ENCODE measurements around the gene NAMPT. TPM values are rescaled to one million over a fixed set of nuclear protein-coding genes. Genes with fewer than 3 reads are reported as not detected.

NAMPT gene
- total RNA-seq, 1 experiment from 2014 or later, result 364 TPM

DNA sequence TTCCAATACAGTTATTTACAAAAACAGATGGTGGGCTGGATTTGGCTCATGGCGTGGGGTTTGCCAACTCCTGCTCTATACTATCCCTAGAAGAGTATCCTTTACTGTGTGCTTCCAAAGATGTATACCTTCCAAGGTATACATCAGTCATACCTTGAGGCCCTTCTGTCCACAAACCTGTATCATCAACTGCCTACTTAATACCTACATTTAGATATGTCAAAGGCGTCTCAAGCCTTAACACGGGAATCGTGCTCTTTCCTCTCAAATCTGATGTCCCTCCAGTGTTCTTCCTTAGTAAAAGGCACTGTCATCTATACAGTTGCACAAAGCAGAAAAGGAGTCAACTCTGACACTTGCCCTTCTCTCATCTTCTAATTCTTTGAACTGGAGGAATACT is 36.9 kb downstream of the NAMPT start:
- Mint-ChIP-seq H3K4me3 (ENCODE audit: low read depth, unreplicated experiment) (peak overlapping the region; percentile 13), H3K36me3 (ENCODE audit: insufficient read depth, unreplicated experiment) (peaks cover 59% of the 10 kb centered on the region), H3K27me3 (ENCODE audit: unreplicated experiment) (no peaks in the 10 kb centered on the region), H3K27ac (ENCODE audit: unreplicated experiment) (peak overlapping the region; percentile 94), H3K4me1 (ENCODE audit: low read depth, unreplicated experiment) (peaks cover 5% of the 10 kb centered on the region), H3K9me3 (ENCODE audit: low read depth, unreplicated experiment) (peaks cover 12% of the 10 kb centered on the region)
- CTCF ChIA-PET, result no interaction called here
- TF ChIP-seq, protein P1, sequence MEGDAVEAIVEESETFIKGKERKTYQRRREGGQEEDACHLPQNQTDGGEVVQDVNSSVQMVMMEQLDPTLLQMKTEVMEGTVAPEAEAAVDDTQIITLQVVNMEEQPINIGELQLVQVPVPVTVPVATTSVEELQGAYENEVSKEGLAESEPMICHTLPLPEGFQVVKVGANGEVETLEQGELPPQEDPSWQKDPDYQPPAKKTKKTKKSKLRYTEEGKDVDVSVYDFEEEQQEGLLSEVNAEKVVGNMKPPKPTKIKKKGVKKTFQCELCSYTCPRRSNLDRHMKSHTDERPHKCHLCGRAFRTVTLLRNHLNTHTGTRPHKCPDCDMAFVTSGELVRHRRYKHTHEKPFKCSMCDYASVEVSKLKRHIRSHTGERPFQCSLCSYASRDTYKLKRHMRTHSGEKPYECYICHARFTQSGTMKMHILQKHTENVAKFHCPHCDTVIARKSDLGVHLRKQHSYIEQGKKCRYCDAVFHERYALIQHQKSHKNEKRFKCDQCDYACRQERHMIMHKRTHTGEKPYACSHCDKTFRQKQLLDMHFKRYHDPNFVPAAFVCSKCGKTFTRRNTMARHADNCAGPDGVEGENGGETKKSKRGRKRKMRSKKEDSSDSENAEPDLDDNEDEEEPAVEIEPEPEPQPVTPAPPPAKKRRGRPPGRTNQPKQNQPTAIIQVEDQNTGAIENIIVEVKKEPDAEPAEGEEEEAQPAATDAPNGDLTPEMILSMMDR (IDR thresholded peaks at IDR 0.05; ENCODE audit: unreplicated experiment), result no peak
- intact Hi-C loops (cut with micrococcal nuclease; ENCODE audit: unreplicated experiment), result no loop called here
- BruUV-seq (replicated peaks), result no TSS peak
- DNase-seq, result no peak

- intact Hi-C loops (cut with micrococcal nuclease; ENCODE audit: unreplicated experiment), result no loop called here
- Mint-ChIP-seq H3K36me3 (ENCODE audit: insufficient read depth, unreplicated experiment) (peaks cover 56% of the 10 kb centered on the region), H3K27ac (ENCODE audit: unreplicated experiment) (peak overlapping the region; percentile 94), H3K27me3 (ENCODE audit: unreplicated experiment) (no peaks in the 10 kb centered on the region), H3K9me3 (ENCODE audit: low read depth, unreplicated experiment) (peaks cover 12% of the 10 kb centered on the region), H3K4me1 (ENCODE audit: low read depth, unreplicated experiment) (peaks cover 7% of the 10 kb centered on the region), H3K4me3 (ENCODE audit: low read depth, unreplicated experiment) (peak overlapping the region; percentile 13)
- CTCF ChIA-PET, result no interaction called here
- no TSS peak for BruUV-seq (replicated peaks)
- no peak for DNase-seq
- TF ChIP-seq, protein P1 (IDR thresholded peaks at IDR 0.05; ENCODE audit: unreplicated experiment), result no peak
These were observed 37.7 kb downstream of the NAMPT start for GRCh38 chr7:106246902-106247711.

DNA sequence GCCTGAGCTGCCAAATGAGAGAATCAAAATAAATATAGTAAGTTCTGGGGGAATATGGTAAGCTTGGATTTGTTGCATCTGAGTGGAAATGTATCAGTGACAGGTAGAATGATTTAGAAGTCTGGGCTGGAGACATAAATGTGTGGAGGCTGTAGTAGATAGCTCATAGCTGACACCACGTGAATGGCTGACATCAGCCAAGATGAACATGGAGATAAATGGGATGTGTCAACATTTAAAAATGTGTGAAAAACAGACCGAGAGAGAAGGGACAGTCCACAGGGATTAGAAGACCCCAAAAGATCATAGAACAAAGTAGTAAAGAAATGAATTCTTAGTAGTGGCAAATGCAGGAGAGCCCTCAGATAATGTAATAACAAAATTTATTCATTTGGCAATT is 40.9 kb downstream of the NAMPT start:
- H3K4me1 Mint-ChIP-seq (ENCODE audit: low read depth, unreplicated experiment), result peaks cover 7% of the 10 kb centered on the region
- H3K4me3 Mint-ChIP-seq (ENCODE audit: low read depth, unreplicated experiment), result no peak overlapping the region
- TF ChIP-seq, protein P1 (IDR thresholded peaks at IDR 0.05; ENCODE audit: unreplicated experiment), result no peak
- H3K27me3 Mint-ChIP-seq (ENCODE audit: unreplicated experiment), result no peaks in the 10 kb centered on the region
- BruUV-seq (replicated peaks), result no TSS peak
- peaks cover 12% of the 10 kb centered on the region for H3K9me3 Mint-ChIP-seq (ENCODE audit: low read depth, unreplicated experiment)
- intact Hi-C loops (cut with micrococcal nuclease; ENCODE audit: unreplicated experiment), result no loop called here
- peak overlapping the region; percentile 65 for H3K27ac Mint-ChIP-seq (ENCODE audit: unreplicated experiment)
- CTCF ChIA-PET, result no interaction called here
- peaks cover 33% of the 10 kb centered on the region for H3K36me3 Mint-ChIP-seq (ENCODE audit: insufficient read depth, unreplicated experiment)
- no peak for DNase-seq

DNA sequence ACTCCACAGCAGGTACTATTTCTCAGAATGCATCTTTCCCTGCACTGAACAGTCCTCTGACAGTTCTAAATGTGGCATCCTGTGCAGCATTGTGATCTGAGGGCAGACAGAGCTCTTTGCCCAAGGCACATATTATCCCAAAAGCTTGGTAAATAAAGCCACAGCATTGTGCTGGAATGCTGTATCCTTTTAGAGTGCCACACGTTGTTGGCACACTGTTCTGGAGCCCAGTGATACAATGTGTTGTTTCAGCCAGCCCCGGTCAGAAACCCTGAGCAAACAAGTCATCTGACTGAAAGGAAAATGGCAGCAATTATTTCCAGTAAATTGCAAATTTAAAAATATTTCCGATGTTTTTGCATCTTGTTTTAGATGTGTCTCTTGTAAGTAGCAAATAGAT is 45.4 kb downstream of the NAMPT start:
- CTCF ChIA-PET, result no interaction called here
- H3K27me3 Mint-ChIP-seq (ENCODE audit: unreplicated experiment), result no peaks in the 10 kb centered on the region
- no peak for DNase-seq
- TF ChIP-seq, protein P1 (IDR thresholded peaks at IDR 0.05; ENCODE audit: unreplicated experiment), result no peak
- peaks cover 5% of the 10 kb centered on the region for H3K9me3 Mint-ChIP-seq (ENCODE audit: low read depth, unreplicated experiment)
- peaks cover 7% of the 10 kb centered on the region for H3K4me1 Mint-ChIP-seq (ENCODE audit: low read depth, unreplicated experiment)
- H3K36me3 Mint-ChIP-seq (ENCODE audit: insufficient read depth, unreplicated experiment), result peaks cover 9% of the 10 kb centered on the region
- no TSS peak for BruUV-seq (replicated peaks)
- intact Hi-C loops (cut with micrococcal nuclease; ENCODE audit: unreplicated experiment), result no loop called here
- no peak overlapping the region for H3K27ac Mint-ChIP-seq (ENCODE audit: unreplicated experiment)
- H3K4me3 Mint-ChIP-seq (ENCODE audit: low read depth, unreplicated experiment), result no peak overlapping the region

Measured in Calu3 (cell line).